ENCODE data around the gene PCID2. TPM values are rescaled to one million over a fixed set of nuclear protein-coding genes. Genes with fewer than 3 reads are reported as not detected.

PCID2 gene
- total RNA-seq, 1 donor from 2014 or later: 41.5 TPM

- no peaks in the 10 kb centered on the region for H3K4me1 ChIP-seq
- ATAC-seq: no peak
- no peak overlapping the region for H3K4me3 ChIP-seq
These were observed 67.5 kb downstream of the PCID2 start for GRCh38 chr13:113140677-113141600.

DNA sequence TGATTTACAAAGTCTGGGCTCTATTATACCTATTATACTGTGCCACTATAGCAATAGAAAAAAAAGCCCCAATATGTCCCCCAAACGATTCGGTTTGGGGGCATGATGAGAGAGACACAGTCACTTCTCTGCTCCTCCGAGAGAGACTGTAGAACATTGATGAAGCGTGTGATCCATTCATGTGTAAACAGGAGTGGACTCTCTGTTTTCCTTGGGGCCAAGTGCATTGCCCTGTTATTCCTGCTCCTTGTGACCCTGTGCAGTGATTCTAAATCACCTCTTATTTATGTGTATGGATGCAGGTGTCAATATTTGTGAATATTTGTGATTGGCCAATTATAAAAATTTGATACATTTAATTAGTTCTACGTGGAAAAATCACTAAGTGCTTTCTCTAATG, 68.9 kb downstream of the PCID2 start:
- H3K27me3 ChIP-seq: no peaks in the 10 kb centered on the region
- H3K4me3 ChIP-seq: no peak overlapping the region
- DNase-seq (no peak), ATAC-seq (no peak)
- TF ChIP-seq CTCF (IDR thresholded peaks at IDR 0.05): no peak
- no peak overlapping the region for H3K27ac ChIP-seq
- intact Hi-C loops (cut with DNase I): no loop called here
- H3K4me1 ChIP-seq: no peaks in the 10 kb centered on the region
- no peaks in the 10 kb centered on the region for H3K9me3 ChIP-seq
- no peaks in the 10 kb centered on the region for H3K36me3 ChIP-seq

More at GRCh38 chr13:113140677-113141600, 67.5 kb downstream of the PCID2 start:
- intact Hi-C loops (cut with DNase I): no loop called here
- TF ChIP-seq CTCF (IDR thresholded peaks at IDR 0.05): no peak
- H3K36me3 ChIP-seq: no peaks in the 10 kb centered on the region
- H3K27ac ChIP-seq: no peak overlapping the region
- H3K27me3 ChIP-seq: no peaks in the 10 kb centered on the region
- no peaks in the 10 kb centered on the region for H3K9me3 ChIP-seq
- no peak for DNase-seq

- no peaks in the 10 kb centered on the region for H3K27me3 ChIP-seq
- H3K27ac ChIP-seq: no peak overlapping the region
- intact Hi-C loops (cut with DNase I): no loop called here
- no peaks in the 10 kb centered on the region for H3K4me1 ChIP-seq
- no peaks in the 10 kb centered on the region for H3K36me3 ChIP-seq
- DNase-seq (no peak), ATAC-seq (no peak)
- no peak for TF ChIP-seq CTCF (IDR thresholded peaks at IDR 0.05)
- H3K9me3 ChIP-seq: no peaks in the 10 kb centered on the region
- no peak overlapping the region for H3K4me3 ChIP-seq
These were observed 69.5 kb downstream of the PCID2 start for GRCh38 chr13:113138792-113139551.

DNA sequence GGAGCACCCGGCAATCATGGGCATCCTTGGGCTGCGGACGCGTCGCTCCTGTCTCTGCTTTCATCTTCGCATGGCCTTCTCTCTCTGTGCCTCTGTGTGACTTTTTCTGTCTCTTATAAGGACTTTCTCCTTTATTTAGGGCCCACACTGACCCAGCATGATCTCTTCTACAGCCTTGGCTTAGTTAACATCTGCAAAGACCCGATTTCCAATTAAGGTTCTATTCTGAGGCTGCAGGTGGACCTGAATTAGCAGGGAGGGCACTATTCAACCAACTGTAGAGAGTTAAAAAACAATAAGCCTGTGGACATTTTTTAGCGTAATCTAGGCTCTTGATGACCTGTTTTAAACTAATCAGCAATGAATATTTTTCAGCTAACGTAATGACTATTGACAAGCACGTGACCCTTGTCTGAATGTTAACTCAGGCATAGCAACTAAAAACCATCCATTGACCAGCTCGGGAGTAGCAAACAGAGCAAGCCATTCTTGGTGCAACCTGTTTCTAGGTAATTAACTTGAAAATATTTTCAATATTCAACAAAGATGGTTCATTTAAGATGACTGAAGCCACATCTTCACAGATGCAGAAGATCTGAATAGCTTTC, 70.7 kb downstream of the PCID2 start:
- no peaks in the 10 kb centered on the region for H3K27me3 ChIP-seq
- no peaks in the 10 kb centered on the region for H3K36me3 ChIP-seq
- intact Hi-C loops (cut with DNase I): no loop called here
- no peak for TF ChIP-seq CTCF (IDR thresholded peaks at IDR 0.05)
- no peak overlapping the region for H3K4me3 ChIP-seq
- no peaks in the 10 kb centered on the region for H3K9me3 ChIP-seq
- ATAC-seq (no peak), DNase-seq (no peak)
- H3K27ac ChIP-seq: no peak overlapping the region
- no peaks in the 10 kb centered on the region for H3K4me1 ChIP-seq

DNA sequence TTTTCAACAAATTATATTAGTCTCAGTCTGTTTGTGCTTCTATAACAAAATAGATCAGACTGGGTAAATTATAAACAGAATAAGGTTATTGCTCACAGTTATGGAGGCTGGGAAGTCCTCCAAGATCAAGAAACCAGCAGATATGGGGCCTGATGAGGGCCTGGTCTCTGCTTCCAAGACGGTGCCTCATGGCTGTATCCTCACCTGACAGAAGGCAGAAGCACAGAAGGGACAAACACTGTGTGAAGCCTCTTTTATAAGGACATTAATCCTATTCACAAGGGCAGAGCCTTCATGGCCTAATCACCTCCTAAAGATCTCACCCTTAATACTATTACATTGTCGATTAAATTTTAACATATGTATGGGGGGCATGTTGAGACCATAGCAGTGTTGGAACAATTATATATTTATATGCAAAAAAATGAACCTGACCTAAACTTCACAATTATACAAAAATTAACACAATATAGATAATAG, 73.1 kb downstream of the PCID2 start:
- no peaks in the 10 kb centered on the region for H3K4me1 ChIP-seq
- no peak for TF ChIP-seq CTCF (IDR thresholded peaks at IDR 0.05)
- intact Hi-C loops (cut with DNase I): no loop called here
- ATAC-seq (no peak), DNase-seq (no peak)
- H3K27me3 ChIP-seq: peaks cover 1% of the 10 kb centered on the region
- no peak overlapping the region for H3K4me3 ChIP-seq
- H3K9me3 ChIP-seq: no peaks in the 10 kb centered on the region
- no peak overlapping the region for H3K27ac ChIP-seq
- no peaks in the 10 kb centered on the region for H3K36me3 ChIP-seq

Data from upper lobe of right lung (tissue), 1 donor.